GM19035 (cell line): ENCODE measurements around the gene GOLT1B.

Experiments used
- ATAC-seq: cut with Tn5 transposase; IDR thresholded peaks from one replicate; pipeline ENCODE4 v1.9.1; 2021; ENCODE audit not compliant: unreplicated experiment

GOLT1B gene

DNA sequence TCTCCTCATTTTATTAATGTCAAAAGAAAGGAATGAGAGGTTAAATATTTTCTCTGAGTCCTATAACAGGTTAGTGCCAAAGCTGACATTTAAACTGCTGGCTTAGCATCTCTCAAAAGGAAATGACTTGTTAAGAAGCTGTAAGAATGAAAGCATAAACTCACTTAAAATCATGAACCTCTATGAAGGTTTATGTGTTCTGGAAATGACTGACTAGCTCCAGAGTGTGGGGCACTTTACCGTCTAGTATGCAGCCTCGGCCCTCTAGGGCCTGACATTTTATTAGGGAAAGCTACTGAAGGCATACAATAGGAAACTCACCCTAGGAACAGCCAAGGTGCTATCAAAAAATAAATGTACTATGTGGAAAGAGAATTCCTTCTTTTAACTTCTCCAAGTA, 59.6 kb downstream of the GOLT1B start:
- ATAC-seq: no peak

DNA sequence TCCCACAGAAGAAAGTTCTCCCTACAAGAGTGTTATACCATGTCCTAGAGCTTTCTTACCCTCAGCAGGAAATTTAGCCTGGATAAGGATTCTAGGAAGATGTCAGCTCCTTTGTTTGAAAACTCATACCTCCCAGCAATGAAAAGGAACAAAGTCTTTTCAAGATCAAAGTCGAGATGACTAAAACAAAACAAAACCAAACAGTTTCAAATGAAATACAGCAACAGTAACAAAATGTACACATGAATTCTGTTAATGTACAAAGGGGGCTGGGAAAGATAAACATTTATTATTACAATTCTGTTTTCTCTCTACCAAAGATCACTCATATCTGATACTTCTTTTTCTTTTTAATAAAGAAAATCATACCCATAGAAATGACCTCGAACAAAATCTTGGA, 61.3 kb downstream of the GOLT1B start:
- no peak for ATAC-seq

DNA sequence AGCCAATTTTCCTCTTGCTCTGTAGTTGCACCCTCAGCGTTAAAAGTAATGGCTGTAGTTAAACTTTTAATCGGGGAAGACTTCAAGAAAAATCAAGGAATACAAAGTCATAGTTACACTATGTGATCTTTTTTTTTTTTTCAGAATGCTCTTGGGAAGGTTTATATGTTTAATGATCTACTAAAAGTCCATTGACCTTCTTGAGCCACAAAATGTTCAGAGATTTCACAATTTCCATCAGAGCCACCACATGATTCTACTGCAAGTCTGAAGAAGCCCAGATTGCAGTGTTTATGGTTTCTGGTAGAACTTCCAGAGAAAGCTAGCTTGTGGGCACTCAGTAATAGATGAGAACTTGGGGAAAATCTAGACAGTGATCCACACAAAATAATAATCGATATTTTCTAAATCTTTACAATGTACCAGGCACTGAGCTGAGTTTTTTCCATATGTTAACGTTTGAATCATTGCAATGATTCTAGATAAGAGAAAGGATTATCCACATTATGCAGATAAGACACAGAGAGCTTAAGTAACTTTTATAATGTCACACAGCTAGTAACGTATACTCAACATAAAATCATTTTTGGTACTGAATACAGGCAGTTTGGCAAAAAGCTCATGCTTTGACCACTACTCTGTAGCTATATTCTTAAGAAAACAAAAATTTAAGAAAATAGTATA, 64.8 kb downstream of the GOLT1B start:
- no peak for ATAC-seq

DNA sequence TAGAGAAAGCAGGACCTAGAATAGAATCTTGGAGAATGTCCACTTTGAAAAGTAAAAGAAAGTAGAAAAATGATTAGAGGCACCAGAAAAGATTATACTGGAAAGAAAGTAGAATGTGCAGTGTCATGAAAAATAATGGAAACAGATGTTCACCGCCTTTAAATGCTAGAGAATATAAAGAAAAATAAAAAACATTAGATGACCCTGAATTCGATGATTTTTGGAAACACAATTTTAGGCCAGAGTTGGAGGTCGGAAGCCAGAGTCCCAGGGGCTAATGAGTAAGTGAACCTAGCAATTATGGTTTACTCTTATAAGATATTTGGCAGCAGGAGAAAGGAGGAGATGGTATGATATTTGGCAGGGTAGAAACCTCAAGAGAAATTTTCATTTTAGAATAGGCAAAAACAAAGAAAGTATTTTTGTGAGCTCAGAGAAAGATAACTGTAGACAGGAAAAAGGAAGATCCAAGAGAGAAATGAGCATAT, 65.4 kb downstream of the GOLT1B start:
- no peak for ATAC-seq
